HUDEP-2 (cell line): ENCODE measurements around the gene SPEF1.

ENCODE experiments used
- DNase-seq, 76 experiments: peaks; one replicate each; lab custom pipeline; 2025; ENCODE audit not compliant: unreplicated experiment in 76 of 76; lab: John Stamatoyannopoulos, UW

SPEF1 gene

DNA sequence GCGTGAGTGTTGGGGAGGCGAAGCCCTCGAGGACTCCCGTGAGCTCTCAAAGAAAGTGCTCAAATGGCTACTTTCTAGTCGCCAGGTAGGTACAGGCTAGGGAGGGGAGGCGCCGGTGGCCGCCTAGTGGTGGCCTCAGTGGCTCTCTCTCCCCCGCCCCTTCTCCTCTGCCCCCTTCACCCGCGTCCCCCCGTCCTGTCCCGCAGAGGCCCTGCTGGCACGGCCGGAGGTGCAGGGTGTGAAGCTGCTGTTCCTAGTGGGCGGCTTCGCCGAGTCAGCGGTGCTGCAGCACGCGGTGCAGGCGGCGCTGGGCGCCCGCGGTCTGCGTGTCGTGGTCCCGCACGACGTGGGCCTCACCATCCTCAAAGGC lies 30.0 kb downstream of the SPEF1 start:
- DNase-seq = no peak

DNA sequence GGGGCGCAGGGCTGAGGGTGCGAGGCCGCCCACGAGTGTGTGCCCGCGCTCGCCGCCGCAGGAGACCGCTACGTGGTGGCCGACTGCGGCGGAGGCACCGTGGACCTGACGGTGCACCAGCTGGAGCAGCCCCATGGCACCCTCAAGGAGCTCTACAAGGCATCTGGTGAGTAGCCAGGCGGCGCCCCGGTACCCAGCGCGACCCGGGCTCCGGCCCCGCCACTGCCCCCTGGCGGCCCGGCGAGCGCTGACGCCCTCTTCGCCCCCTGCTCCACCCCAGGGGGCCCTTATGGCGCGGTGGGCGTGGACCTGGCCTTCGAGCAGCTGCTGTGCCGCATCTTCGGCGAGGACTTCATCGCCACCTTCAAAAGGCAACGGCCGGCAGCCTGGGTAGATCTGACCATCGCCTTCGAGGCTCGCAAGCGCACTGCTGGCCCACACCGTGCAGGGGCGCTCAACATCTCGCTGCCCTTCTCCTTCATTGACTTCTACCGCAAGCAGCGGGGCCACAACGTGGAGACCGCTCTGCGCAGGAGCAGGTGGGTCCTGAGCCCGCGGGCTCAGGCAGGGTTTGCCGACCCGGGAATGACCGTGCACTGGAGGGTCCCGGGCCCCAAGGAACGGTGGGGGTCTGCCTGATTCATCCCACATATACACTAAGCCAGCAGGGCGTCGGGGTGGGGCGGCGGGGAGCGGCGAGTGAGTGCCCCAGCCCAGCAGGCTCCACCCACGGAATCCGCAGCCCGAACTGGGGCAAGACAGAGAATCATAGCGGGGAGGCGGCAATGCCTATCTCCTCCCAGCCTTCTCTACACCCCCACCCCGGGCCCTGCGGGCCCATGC lies 31.3 kb downstream of the SPEF1 start:
- no peak for DNase-seq

DNA sequence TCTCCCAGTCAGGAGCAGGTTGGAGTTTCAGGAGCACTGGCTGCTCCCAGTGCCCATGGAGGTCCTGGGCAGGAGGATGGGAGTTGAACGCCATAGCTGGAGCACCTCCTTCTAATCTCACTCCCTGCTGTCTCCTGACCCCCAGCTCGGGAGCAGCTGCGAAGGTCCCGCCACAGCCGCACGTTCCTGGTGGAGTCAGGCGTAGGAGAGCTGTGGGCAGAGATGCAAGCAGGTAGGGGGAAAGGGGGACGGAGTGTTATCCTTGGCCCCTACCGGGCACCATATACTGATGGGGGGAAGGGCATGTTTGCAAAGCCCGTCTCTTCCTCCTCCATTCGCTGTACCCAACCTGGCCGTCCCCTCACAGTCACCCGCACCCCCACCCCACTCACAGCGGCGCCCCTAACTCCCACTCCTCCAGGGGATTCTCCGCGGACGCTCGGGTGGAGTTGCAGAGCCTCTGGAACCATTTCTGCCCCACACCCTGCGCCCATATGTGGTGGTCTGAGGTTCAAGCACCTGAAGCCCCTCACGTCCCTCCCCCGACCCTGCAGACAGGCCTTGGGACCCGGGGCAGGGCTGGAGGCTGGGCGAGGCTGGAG lies 32.1 kb downstream of the SPEF1 start:
- DNase-seq = no peak

DNA sequence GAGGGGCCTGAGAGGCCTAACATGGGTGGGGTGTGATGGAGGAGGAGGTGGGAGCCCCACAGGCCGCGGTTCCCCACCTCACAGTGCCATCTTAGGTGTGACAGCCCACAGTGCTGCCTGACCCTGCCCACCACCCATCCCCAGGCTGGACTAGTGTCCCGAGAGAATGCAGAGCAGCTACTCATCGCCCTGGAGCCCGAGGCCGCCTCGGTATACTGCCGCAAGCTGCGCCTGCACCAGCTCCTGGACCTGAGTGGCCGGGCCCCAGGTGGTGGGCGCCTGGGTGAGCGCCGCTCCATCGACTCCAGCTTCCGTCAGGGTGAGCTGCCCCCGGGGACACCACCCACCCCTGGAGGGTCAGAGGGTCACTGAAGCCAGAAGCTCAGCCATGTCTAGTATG lies 33.2 kb downstream of the SPEF1 start:
- DNase-seq = no peak

DNA sequence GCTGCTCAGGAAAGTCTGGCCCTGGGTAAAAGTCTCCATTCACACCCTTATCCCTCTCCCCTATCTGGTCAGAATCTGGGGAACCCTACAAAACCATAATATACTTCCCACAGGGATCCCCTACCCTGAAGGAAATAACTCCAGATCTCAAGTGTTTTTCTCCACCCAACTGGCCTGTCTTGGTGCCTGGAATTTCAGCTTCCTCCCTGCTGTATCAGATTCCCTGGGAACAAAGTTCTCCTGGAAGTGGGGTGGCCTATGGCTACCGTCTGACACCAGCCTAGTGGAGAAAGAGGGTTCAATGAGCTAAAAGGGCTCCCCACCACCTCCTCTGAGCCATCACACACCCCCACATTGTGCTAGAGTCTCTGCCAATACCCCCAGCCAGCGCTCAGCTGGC lies 33.8 kb downstream of the SPEF1 start:
- DNase-seq = no peak

DNA sequence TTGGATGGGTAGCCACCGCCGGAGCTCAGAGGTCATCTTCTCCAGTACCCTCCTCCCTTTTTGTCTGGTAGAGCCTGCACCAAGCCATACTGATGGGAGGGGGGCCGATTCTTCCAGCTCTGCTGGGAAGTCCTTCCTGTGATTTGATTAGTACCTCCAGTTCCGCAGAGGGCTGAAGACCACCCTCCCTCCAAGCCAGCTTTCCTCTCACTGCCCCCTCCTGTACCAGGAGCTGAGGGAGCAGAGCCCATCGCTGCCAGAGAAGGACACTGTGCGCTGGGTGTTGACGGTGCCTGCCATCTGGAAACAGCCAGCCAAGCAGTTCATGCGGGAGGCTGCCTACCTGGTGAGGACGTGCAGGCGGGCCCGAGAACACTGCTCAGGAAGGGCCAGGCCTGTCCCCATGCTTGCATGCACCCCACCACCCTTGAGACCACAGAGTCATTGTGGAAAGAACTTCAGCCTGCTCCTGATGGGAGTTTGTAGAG lies 35.5 kb downstream of the SPEF1 start:
- DNase-seq = no peak

DNA sequence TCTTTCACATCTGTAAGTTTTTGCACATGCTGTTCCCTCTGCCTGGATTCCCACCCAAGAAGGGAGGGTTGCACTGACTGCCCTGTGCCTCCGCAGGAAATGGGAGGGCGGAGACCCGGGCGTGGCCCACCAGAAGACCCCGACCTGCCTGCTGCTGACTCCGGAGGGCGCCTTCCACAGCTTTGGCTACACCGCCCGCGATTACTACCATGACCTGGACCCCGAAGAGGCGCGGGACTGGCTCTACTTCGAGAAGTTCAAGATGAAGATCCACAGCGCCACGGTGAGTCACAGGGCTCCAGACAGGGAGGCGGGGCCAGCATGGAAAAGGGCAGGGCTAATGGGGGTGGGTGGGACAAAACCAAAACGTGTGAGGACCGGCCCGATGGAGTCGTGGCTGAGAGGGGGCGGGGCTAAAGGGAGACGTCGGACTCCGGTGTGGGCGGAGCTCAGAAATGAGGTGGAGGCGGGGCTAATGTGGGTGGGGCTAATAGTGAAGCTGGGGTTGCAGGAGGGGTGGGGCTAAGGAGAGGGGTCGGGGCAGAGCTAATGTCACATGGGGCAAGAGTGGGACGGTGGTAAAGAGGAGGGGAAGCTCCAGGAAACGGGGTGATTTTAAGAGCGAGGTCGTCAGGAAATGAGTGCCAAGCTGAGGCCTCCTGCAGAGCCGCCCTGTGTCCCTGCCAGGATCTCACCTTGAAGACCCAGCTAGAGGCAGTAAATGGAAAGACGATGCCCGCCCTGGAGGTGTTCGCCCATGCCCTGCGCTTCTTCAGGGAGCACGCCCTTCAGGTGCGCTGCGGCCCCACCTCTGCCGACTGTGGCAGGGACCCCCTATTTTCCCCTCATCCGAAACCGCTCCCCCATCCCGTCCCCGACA lies 36.2 kb downstream of the SPEF1 start:
- DNase-seq = peak in 57 of 76 experiments; percentile 3 to 79 (median 39)

DNA sequence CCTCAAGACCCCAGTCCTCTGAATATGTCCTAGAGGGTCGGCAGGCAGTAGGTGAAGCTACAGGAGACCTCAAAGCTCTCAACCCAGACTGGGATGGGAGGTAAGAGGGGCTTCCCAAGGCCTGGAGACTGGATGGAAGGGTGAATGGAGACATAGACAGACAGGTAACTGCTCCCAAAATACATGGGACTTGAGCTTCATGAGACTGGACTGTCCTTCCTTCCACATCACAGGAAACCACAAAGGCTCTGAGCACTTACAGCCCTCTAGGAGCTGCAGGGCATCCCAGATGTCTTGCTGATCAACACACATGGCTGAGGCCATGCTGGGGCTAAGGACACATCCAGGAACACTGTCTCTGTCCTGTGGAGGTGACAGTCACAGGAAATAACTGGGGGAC lies 37.2 kb downstream of the SPEF1 start:
- DNase-seq = no peak

DNA sequence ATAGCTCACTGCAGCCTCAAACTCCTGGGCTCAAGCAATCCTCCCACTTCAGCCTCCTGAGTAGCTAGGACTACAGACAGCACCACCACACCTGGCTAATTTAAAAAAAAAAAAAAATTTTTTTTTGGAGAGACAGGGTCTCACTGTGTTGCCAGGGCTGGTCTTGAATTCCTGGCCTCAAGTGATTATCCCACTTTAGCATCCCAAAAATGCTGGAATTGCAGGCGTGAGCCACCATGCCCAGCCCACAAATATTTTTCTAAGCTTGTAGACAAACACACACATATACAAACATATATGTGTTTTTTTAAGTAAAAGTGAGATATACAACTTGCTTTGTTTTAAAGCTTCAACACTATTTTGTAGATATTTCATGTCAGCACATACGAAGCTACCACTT lies 38.0 kb downstream of the SPEF1 start:
- no peak for DNase-seq

DNA sequence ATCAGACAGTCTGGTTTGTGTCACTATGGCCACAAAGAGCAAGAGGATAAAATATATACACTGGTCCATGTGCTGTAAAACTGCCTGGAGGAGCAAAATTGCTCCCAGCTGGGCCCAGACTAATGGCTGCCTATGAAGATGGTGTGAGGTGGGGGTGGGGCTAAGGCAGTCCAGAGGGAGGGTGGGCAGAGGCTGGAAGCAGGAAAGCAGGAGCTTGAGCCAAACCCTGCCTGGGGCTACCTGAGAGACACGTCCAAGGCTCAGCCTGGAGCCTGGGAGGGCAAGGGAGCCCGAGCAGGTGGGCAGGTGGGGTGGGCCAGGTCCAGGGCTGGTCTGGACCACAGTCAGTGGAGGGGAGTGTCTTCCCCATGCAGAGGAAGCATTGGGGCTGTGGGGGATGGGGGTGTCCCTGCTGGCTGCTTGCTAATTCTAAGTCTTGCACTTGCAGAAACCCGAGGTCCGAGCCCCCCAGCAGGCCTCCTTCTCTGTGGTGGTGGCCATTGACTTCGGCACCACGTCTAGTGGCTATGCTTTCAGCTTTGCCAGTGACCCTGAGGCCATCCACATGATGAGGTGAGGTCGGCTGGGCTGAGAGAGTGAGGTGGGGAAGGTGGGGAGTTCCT lies 39.3 kb downstream of the SPEF1 start:
- no peak for DNase-seq

DNA sequence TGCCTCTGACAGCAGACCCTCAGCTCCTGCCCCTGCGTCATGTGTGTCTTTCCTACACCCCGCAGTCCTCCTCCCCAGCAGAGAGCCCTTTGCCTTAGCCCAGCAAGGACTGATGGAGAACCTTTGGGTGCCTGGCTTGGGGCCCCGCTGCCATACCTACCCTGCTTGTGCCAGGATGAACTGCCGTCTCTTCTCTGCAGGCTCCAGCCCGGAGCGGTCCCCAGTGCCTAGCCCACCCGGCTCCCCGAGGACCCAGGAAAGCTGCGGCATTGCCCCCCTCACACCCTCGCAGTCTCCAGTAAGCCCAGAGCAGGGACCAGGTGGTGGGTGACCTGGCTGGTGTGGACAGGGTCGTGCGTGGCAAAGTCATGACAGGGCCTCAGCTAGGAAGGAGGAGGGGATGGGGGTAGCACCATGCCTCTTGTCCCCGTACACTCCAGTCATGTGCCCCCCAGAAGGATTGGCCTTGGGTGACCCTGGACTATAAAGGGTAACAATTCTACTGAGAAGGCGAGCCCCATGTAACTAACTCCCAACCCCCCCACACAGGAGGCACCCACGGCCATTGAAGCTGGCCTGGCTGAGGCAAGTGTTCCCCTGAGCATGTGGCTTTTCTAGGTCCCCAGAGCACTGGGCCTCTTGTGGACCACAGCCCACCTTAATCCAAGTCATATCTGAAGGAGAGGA lies 40.5 kb downstream of the SPEF1 start:
- DNase-seq = no peak

DNA sequence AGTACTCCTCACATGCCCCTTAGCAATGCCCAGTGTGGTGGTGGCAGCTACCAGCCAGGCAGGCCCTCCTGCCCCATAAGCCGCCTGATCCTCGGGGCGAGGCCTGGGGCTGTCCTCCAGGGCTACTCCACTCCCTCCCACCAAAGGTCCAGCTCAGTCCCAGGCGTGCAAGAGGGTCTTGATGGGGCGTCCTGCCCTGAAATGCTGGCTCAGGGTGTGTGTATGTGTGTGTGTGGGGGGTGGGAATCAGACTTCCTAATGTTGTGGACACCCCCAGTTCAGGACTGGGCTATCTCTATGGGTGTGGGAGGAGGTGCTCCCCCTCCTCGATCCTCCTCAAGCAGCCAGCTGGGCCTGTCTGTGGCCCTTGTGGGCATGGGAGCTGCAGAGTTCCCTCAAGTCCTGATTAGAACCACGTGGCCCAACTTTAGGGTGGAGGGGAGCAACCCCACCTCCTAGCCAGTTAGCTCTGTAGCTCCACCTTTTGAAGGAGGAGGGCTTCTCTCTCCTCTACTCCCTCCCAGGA lies 41.3 kb downstream of the SPEF1 start:
- DNase-seq = peak in 53 of 76 experiments; percentile 6 to 74 (median 43)

DNA sequence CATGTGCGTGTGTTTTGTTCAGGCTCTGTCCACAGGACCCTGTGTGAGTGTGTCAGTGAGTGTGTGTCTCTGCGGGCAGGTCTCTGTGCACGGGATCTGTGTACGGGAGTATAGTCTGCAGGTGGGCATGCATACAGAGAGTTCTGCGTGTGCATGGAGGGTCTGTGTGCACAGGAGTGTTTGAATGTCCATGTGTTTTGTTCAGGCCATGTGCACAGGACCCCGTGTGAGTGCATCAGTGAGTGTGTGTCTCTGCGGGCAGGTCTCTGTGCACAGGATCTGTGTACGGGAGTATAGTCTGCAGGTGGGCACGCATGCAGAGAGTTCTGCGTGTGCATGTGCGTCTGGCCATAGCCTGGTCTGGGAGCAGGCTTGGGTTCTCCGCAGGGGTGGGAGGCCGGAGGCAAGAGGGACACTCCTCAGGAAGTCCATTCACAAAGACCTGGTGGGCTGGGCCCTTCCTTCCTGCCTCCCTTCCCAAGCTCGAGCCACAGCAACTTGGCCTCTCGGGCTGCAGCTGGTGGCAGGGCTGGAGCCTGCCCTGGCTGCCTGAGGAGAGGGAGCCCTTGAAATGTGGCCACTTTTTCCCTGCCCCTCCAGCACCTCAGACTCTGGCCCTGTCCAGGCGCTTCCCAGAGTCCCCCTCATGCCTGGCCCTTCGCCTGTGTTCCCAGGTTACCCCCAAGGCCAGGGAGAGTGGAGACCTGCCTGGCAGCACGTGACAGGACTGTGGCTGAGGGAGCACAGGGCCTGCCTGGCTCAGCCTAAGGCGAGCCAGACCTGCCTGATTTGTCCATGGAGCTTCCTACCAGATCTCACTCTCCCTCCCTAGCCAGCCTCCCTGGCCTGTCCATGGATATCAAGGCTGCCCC lies 42.0 kb downstream of the SPEF1 start:
- DNase-seq = no peak

DNA sequence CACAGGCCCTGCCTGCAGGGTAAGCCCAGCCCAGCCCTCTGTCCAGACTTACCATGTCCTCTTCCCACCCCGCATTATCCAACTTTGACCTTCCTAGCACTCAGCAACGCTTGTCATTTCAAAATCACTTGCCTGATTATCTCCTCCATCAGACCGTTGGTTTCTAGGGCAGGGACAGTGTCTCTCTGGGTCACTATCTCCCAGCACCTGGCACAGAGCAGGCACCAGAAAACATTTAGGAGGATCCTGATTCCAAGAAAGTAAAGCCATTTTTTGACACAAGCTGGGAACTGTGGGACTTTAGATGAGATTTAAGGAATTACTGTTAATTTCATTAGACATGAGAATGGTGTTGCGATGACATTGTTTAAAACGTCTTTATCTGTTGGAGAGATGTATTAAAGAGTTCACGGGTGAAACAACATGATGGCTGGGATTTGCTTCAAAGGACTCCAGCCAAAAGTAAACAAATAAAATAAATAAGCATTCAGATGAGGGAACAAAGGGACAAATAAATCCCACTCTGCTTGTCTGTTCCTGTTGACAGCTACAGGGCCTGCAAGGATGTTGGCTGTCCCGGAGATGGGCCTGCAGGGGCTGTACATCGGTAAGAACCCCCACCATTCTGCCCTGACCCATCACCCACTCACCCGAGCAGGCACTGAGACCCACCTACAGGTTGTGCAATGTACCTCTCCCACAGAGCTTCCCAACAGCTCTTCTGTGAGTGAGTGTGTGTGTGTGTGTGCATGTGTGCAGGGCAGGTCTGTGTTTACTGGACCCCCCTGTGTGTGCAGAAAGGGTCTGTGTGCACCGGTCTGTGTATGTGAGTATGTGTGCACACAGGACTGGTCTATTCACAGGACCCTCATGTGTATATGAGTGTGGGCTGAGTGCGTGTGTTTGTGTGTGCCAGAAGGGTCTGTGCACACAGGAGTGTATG lies 42.9 kb downstream of the SPEF1 start:
- DNase-seq = peak in 54 of 76 experiments; percentile 3 to 72 (median 28)

DNA sequence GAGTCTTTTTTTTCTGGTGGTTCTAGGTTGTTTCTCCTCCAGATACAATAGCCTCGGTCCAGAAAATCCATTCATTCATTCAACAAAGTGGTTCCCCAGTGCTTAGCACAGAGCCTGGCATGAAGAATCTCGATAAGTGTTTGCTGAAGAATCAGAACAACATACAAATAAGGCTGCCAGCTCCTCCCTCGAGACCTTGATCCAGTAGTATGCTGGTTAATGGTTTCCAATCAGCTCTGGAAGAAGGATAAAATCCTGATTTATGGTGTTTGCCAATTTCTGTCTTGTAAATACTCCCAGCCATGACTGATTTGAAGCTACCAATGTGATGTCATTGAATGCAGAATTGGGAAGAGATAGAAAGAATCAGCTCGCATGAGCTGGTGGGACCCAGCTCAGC lies 45.5 kb downstream of the SPEF1 start:
- no peak for DNase-seq

DNA sequence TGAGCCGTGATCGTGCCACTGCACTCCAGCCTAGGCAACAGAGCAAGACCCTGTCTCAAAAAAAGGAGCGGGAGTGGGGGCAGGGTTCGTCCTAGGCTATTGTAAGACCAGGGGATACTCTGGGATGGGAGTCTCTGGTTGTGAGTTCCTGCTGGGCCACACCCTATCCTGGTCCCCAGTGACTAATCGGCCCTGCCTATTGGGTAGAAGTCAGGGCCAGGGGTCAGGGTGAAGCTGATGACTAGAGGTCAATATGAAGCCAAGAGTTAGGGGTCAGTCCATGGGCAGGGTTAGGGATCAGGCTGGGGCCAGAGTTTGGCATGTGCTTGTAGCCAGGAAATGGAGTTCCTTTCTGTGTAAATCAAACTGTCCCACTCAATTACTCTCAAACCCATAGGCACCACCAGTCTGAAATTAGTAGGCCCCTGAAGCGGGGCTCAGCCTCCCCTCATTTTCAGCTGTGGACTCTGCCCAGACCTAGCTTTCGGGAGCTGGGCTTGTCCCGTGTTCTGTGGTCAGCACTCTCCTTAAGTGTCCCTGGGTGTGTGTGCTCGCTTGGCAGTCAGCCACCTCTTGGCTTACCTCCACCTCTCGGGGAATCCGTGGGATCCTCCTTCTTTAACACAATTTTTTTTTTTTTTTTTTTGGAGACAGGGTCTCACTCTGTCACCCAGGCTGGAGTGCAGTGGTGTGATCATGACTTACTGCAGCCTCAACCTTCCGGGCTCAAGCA lies 47.0 kb downstream of the SPEF1 start:
- no peak for DNase-seq
